GM21737 (cell line): ENCODE results near the gene SHC4.
"Not testable (repeated sequence)": the region's sequence is repeated elsewhere in the genome, so short reads cannot be mapped to it uniquely, and the experiment has no call there.

ENCODE experiments used
- ATAC-seq: cut with Tn5 transposase; IDR thresholded peaks from one replicate; pipeline ENCODE4 v1.9.1; 2021; ENCODE audit warnings: mild to moderate bottlenecking, moderate library complexity; ENCODE audit not compliant: unreplicated experiment

The SHC4 gene

GRCh38 chr15:48963524-48964113 lies at the start of gene SHC4:
Gene SHC4, minus strand, starts transcription at chr15:48963919. Its CDS starts 904 bp downstream, at chr15:48963015.
- no peak for ATAC-seq

- no peak for ATAC-seq
Observed at GRCh38 chr15:48999314-48999713, 35.6 kb upstream of the SHC4 start.

DNA sequence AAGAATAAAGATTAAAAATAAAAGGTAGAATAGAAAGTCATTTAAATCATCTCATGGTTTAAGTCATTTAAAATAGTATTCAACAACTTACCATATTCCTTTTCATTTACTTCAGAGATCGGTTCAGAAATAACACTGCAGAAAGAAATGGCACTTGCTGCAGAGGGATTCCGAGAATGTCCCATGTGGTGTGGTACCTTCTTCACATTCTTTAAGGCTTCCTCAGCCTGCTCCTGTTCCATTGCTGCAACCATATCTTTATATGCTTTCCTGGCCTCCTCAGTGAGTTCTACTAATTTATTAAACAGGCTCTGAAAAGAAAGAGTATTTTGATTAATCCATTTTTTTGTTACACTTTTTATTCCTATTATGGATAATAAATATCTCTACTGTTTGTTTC lies 32.6 kb upstream of the SHC4 start:
- no peak for ATAC-seq

- ATAC-seq = no peak
Observed at GRCh38 chr15:48993380-48993779, 29.7 kb upstream of the SHC4 start.

DNA sequence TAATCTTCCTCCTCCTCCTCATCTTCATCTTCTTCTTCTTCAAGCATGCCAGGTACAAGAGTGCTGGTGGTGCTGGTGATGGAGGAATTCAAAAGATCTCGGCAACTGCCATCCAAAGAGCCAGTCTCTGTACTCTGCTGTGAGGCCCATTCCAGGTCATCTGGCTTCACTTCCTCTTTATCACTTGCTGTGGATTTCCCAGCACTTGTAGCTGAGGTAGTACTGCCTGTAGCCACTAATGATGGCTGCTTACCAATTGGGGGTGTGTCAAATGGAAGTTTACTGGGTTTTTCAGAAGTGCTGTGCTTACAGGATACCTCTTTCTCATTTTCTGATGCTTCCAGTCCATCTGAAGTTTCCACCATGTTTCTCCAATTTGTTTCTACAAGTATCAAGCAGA lies 28.8 kb upstream of the SHC4 start:
- ATAC-seq = no peak

- ATAC-seq = no peak
Observed at GRCh38 chr15:48992096-48992495, 28.4 kb upstream of the SHC4 start.

DNA sequence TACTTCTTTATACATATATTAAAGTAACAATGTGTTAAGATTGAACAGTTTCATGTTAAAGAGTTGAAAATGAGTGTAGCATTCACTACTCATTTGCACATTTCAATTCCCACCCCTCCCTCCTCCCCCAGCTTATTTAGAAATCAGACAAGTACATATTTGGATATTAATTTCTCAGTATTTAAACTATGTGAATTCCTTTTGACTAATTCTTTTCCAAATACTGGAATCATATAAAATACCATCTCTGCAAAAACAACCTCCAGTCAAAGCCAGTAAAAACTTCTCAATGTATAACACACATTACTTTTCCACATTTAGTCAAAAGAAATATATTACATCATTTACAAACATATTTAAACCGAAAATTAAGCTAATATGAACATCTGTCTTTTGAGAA lies 25.5 kb upstream of the SHC4 start:
- ATAC-seq = no peak

DNA sequence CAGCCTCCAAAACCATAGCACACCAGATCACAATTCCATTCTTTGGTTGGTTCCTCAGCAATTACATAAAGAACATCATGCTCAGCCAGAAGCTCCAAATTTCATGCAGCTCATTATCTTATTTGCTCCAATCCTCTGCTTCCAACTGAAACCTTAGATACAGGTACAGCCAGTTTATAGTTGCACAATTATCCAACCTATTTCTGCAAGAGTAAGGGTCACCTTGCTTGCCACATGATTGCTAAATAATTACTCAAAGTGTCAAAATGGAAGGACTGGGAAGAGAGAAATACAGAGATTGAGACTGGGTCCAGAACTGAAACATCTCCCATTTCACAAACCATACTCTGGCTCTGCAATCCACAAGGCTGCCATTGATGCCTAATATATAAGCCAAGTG lies 23.4 kb upstream of the SHC4 start:
- no peak for ATAC-seq

DNA sequence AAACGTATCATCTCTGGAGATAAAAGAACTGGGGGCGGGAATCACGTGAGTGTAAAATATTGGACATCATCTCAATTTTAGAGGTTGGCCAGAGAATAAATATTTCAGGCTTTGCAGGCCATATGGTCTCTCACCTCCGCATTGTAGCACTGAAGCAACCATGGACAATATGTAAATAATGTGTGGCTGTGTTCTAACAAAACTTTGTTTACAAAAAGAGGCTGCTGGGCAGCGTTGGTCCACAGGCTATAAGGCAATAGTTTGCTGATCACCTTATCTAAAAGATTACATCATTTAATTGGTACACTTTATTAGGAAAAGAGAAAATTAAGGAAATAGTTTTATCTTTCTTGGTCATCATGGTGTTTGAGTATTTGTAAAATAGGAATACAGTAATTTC lies 22.5 kb upstream of the SHC4 start:
- ATAC-seq = no peak

- no peak for ATAC-seq
Observed at GRCh38 chr15:48985516-48985915, 21.8 kb upstream of the SHC4 start.

DNA sequence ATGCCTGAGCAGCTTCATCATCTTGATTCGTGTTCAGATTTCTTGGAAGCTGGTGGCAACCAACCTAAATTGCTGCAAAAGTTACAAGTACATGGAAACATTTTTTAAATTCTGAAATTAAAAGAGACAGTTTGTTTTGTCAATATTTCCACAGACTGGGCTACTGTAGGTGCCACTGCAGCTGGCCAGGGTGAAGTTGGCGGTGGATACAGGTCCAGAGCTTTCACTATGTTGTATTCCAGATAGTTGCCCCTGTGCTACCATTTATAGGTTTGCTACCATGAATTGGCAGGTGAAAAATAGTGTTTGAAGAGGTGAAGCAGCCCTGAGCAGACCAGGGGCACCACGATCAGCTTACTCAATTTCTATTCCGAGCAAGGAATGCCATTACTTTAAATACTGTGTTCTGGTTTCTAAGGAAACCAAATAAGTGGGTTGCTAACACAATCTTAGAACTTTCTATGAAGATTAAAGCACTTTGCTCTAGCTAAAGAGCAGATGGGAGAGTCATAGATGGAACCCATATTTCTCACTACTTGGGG lies 21.2 kb upstream of the SHC4 start:
- no peak for ATAC-seq

GRCh38 chr15:48984021-48984710 lies 20.4 kb upstream of the SHC4 start:
- no peak for ATAC-seq

- no peak for ATAC-seq
Observed at GRCh38 chr15:48983300-48983699, 19.6 kb upstream of the SHC4 start.

- ATAC-seq = no peak
Observed at GRCh38 chr15:48981941-48982340, 18.2 kb upstream of the SHC4 start.

GRCh38 chr15:48978638-48979037 lies 14.9 kb upstream of the SHC4 start:
- ATAC-seq = no peak

- ATAC-seq = no peak
Observed at GRCh38 chr15:48976444-48977088, 12.8 kb upstream of the SHC4 start.

DNA sequence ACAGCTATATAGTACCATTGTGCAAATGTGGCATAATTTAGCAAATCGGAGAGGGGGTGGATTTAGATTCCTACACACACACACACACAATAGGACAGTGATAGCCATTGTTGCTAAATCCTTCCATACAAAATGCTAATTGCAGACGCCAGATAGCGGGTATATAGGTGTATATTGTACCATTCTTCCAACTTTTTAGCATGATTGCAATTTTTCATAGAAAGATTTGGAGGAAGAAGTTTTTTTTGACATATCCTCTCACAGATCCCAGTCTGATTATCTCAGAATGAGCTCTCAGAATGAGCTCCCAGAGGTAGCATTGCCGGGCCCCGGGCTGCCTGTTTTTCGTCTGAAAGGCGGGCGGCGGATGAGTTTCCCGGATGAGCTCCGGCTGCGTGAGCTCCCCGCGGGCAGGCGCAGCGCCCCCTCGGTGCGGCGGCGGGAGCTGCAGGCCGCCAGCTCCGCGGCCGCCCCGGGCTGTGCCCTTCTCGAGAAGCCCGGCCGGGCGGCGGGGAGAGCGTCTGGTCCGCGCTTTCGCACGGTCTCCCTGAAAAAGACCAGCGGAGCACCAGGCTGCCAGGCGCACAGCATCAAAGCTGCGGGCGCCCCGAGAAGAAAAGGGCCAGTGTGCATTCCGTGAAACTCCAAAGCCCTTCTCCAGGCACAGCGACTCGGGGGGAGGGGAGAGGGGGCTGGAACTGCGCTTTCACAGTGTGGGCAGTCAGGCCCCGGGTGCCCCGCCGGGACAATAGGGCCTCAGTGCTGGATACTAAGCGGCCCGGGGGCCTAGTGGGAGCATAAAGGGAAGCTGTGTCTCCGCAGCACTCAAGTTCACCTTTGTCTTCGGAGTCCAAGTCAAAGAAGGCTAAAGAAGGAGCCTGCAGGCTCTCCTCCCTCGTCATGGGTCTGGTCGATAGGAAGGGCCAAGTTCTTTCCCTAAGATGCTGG lies 12.0 kb upstream of the SHC4 start:
- ATAC-seq = peak; percentile 95

GRCh38 chr15:48974882-48975281 lies 11.2 kb upstream of the SHC4 start:
- ATAC-seq = no peak

DNA sequence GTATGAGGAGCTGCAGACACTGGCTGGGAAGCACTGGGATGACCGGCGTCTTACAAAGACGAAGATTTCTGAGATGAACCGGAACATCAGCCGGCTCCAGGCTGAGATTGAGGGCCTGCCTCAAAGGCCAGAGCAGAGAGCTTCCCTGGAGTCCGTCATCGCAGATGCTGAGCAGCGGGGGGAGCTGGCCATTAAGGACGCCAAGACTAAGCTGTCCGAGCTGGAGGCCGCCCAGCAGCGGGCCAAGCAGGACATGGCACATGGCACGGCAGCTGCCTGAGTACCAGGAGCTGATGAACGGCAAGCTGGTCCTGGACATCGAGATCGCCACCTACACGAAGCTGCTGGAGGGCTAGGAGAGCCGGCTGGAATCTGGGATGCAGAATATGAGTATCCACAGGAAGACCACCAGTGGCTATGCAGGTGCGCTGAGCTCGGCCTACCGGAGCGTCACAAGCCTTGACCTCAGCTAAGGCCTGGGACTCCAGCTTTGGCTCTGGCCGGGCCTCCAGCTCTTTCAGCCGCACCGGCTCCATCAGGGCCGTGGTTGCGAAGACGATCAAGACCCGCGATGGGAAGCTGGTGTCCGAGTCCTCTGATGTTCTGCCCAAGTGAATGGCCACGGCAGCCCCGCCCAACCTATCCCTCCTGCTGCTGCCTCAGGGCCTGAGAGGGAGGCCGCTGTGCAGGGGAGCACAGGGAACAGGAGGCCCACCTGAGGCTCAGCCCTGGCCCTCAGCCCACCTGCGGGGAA lies 9.2 kb upstream of the SHC4 start:
- ATAC-seq = no peak

DNA sequence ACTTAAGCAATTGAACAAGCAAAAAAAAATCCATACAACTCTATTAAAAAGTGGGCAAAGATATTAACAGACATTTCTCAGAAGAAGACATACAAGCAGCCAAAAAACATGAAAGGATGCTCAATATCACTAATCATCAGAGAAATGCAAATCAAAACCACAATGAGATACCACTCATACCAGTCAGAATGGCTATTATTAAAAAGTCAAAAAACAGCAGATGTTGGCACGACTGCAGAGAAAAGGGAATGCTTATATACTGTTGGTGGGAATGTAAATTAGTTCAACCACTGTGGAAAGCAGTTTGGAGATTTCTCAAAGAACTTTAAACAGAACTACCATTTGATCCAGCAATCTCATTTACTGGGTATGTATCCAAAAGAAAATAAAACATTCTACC lies 7.2 kb upstream of the SHC4 start:
- ATAC-seq = not testable (repeated sequence)
